Activated CD4-positive, alpha-beta T cell treated with anti-CD3 and anti-CD28 coated beads, Interleukin-2, amount 10 ng/mL, durations not matched to agents 7 days and 5 days (primary cell): ENCODE data around the gene MRTFB. TPM values are rescaled to one million over a fixed set of nuclear protein-coding genes. Genes with fewer than 3 reads are reported as not detected.

Experiments used
- CTCF ChIA-PET: fragments of 350-600 bp; sonication (Branson Sonifier 250); formaldehyde crosslinking; loops from one replicate; lab custom pipeline; 2021; ENCODE audit warnings: antibody characterized with exemption; lab: Charles Lee
- POLR2A ChIA-PET: fragments of 350-600 bp; sonication (Branson Sonifier 250); formaldehyde crosslinking; loops from one replicate; lab custom pipeline; 2021; ENCODE audit warnings: antibody characterized with exemption; lab: Charles Lee
- DNase-seq: peaks from one replicate; pipeline ENCODE4 v3.0.0-alpha.2; 2020
- H3K27ac Mint-ChIP-seq: one replicate; pipeline ENCODE4 v1.8.0; 2021; ENCODE audit warnings: mild to moderate bottlenecking, moderate library complexity, mixed read lengths
- H3K27me3 Mint-ChIP-seq: one replicate; pipeline ENCODE4 v1.8.0; 2021; ENCODE audit warnings: mixed read lengths
- H3K36me3 Mint-ChIP-seq: one replicate; pipeline ENCODE4 v1.8.0; 2021; ENCODE audit warnings: low read depth, mixed read lengths
- H3K4me1 Mint-ChIP-seq: one replicate; pipeline ENCODE4 v1.8.0; 2021; ENCODE audit warnings: mixed read lengths
- H3K4me3 Mint-ChIP-seq: one replicate; pipeline ENCODE4 v1.8.0; 2021; ENCODE audit warnings: mild to moderate bottlenecking, moderate library complexity, mixed read lengths
- H3K9me3 Mint-ChIP-seq: one replicate; pipeline ENCODE4 v1.8.0; 2021; ENCODE audit warnings: mixed read lengths
- total RNA-seq, 2 experiments: library from RNA; stranded (reverse); gene quantifications; one replicate each; pipeline ENCODE4 v1.2.3, GENCODE V29; 2021

The MRTFB gene
- total RNA-seq, 2 experiments from 2014 or later, result 17.7 to 21.2 TPM

- H3K9me3 Mint-ChIP-seq, result no peaks in the 10 kb centered on the region
- ChIA-PET CTCF (interaction anchor here (0.6 kb wide), 1 partner anchor 428 kb away, joined by 4 read pairs; no protein-coding TSS in a partner anchor), POLR2A (interaction anchor here (0.6 kb wide), 1 partner anchor 475 kb away, joined by 3 read pairs; no protein-coding TSS in a partner anchor)
- peak overlapping the region; percentile 85 for H3K4me3 Mint-ChIP-seq
- no peak for DNase-seq
- H3K4me1 Mint-ChIP-seq, result peaks cover 19% of the 10 kb centered on the region
- H3K27ac Mint-ChIP-seq, result no peak overlapping the region
- H3K27me3 Mint-ChIP-seq, result no peaks in the 10 kb centered on the region
- peaks cover 4% of the 10 kb centered on the region for H3K36me3 Mint-ChIP-seq
Measured at GRCh38 chr16:14072360-14072759, 1.2 kb downstream of the MRTFB start.

- no peaks in the 10 kb centered on the region for H3K9me3 Mint-ChIP-seq
- H3K4me1 Mint-ChIP-seq, result peaks cover 19% of the 10 kb centered on the region
- POLR2A ChIA-PET, result no interaction called here
- no peak for DNase-seq
- H3K4me3 Mint-ChIP-seq, result no peak overlapping the region
- CTCF ChIA-PET, result no interaction called here
- H3K27ac Mint-ChIP-seq, result no peak overlapping the region
- no peaks in the 10 kb centered on the region for H3K27me3 Mint-ChIP-seq
- H3K36me3 Mint-ChIP-seq, result peaks cover 5% of the 10 kb centered on the region
Measured at GRCh38 chr16:14074544-14074943, 3.4 kb downstream of the MRTFB start.

DNA sequence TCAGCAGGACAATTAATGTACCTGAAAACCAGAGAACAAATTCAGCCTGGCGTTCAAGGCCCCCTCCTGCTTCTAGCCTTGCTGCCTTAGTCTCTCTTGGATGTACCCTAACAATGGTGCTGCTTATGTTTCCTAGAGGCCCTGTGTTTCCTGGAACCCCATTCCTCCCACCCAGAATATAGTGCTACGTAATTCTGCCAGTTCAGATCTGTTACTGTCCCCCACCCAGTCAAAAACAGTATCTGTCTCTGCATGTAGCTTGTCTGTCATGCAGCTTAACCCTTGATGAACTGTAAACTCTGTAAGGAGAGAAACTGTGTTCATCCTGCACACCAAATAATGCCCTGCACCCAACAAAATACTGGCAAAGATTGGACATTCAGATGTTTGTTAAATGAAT lies 6.8 kb downstream of the MRTFB start:
- POLR2A ChIA-PET, result interaction anchor here (0.6 kb wide), 1 partner anchor 299 kb away, joined by 3 read pairs; no protein-coding TSS in a partner anchor
- CTCF ChIA-PET, result interaction anchor here (0.6 to 0.7 kb wide), 2 partner anchors 23 to 276 kb away, joined by 3 to 4 read pairs; no protein-coding TSS in a partner anchor
- DNase-seq, result no peak
- Mint-ChIP-seq H3K9me3 (no peaks in the 10 kb centered on the region), H3K4me3 (no peak overlapping the region), H3K4me1 (peaks cover 3% of the 10 kb centered on the region), H3K27me3 (no peaks in the 10 kb centered on the region), H3K27ac (no peak overlapping the region), H3K36me3 (peaks cover 11% of the 10 kb centered on the region)

GRCh38 chr16:14086477-14086876 lies 15.4 kb downstream of the MRTFB start:
- no peak for DNase-seq
- peaks cover 13% of the 10 kb centered on the region for H3K36me3 Mint-ChIP-seq
- no peak overlapping the region for H3K4me3 Mint-ChIP-seq
- no peaks in the 10 kb centered on the region for H3K4me1 Mint-ChIP-seq
- no peaks in the 10 kb centered on the region for H3K9me3 Mint-ChIP-seq
- H3K27me3 Mint-ChIP-seq, result no peaks in the 10 kb centered on the region
- no peak overlapping the region for H3K27ac Mint-ChIP-seq
- ChIA-PET CTCF (no interaction called here), POLR2A (no interaction called here)

- peaks cover 8% of the 10 kb centered on the region for H3K36me3 Mint-ChIP-seq
- ChIA-PET POLR2A (no interaction called here), CTCF (interaction anchor here (0.9 kb wide), 1 partner anchor 153 kb away, joined by 3 read pairs; no protein-coding TSS in a partner anchor)
- H3K9me3 Mint-ChIP-seq, result no peaks in the 10 kb centered on the region
- no peaks in the 10 kb centered on the region for H3K27me3 Mint-ChIP-seq
- H3K27ac Mint-ChIP-seq, result no peak overlapping the region
- DNase-seq, result no peak
- no peaks in the 10 kb centered on the region for H3K4me1 Mint-ChIP-seq
- no peak overlapping the region for H3K4me3 Mint-ChIP-seq
Measured at GRCh38 chr16:14087181-14087580, 16.1 kb downstream of the MRTFB start.

DNA sequence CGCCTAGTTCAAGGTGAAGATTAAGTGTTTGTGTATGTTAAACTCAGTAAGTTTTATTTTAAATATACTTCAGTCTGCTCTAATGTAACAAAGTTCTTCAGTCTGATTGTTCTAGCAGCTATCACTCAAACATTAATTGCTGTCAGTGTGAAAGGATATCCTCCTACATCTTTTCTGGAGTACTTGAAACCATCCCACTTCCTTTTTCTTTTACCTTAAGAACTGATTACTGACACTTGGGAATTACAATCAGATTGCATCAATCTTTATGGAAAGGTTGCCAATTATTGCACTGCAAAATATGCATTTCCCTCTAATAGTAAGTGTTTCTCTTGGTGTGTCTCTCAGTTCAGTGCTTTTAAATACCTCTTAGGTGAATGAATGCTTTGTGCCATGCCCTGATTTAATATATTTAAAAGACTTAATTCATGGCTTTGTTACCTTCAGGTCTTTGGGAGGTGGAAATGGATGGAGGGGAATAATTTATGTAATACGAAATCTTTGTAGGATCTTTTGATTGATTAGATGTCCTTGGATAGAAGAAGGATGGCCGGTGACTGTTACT lies 16.6 kb downstream of the MRTFB start:
- POLR2A ChIA-PET, result no interaction called here
- no peaks in the 10 kb centered on the region for H3K9me3 Mint-ChIP-seq
- H3K36me3 Mint-ChIP-seq, result peaks cover 7% of the 10 kb centered on the region
- H3K27me3 Mint-ChIP-seq, result no peaks in the 10 kb centered on the region
- CTCF ChIA-PET, result interaction anchor here (0.9 kb wide), 1 partner anchor 154 kb away, joined by 3 read pairs; no protein-coding TSS in a partner anchor
- no peak for DNase-seq
- H3K4me3 Mint-ChIP-seq, result no peak overlapping the region
- no peak overlapping the region for H3K27ac Mint-ChIP-seq
- H3K4me1 Mint-ChIP-seq, result no peaks in the 10 kb centered on the region

DNA sequence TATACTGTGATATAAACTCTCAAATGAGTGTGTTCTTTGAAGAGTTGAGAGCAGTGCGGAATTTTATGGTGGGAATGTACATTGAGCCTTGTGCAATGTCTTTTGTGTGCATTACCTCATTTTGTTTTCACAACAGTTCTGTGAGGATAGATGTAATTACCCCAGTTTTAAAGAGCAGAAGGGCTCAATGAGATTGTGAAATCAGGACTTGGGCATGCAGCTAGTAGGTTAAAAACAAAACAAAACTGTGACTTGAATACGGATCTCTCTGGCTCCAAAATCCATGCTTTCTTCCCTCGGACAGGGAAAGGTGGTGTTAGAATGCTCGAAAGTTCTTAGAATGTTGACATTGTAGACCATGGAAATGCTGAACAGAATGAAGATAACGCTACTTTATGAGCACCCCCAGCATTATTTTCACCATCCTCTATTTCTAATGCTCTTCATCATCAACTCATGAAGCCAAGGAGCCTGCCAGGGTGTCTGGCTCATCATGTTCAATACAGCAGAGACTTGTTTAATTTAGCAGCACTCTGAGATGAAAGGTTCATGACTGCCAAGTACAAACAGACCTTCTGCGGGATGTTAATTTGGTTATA lies 17.1 kb downstream of the MRTFB start:
- Mint-ChIP-seq H3K36me3 (peaks cover 6% of the 10 kb centered on the region), H3K27ac (no peak overlapping the region), H3K4me3 (no peak overlapping the region), H3K9me3 (no peaks in the 10 kb centered on the region), H3K27me3 (no peaks in the 10 kb centered on the region), H3K4me1 (no peaks in the 10 kb centered on the region)
- ChIA-PET POLR2A (no interaction called here), CTCF (no interaction called here)
- DNase-seq, result no peak

DNA sequence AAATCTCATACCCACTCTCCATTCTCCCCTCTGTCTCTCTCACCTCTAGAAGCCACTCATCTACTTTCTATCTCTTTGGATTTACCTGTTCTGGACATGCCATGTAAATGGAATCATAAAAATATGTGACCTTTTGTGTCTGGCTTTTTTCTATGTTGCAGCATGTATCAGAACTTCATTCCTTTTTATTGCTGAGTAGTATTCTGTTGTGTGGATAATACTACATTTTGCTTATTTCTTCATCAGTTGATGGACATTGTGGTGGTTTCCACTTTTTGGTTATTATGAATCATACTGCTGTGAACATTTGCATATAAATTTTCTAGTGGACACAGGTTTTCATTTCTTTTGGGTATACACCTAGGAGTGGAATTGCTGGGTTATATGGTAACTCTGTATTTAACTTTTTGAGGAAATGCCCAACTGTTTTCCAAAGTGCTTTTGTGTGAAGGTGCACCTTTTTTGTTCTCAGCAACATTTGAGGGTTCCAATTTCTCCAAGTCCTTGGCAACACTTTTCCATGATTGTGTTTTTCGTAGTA lies 18.2 kb downstream of the MRTFB start:
- Mint-ChIP-seq H3K9me3 (no peaks in the 10 kb centered on the region), H3K27ac (no peak overlapping the region), H3K27me3 (no peaks in the 10 kb centered on the region), H3K4me3 (no peak overlapping the region), H3K4me1 (no peaks in the 10 kb centered on the region), H3K36me3 (no peaks in the 10 kb centered on the region)
- CTCF ChIA-PET, result no interaction called here
- DNase-seq, result no peak
- POLR2A ChIA-PET, result no interaction called here

DNA sequence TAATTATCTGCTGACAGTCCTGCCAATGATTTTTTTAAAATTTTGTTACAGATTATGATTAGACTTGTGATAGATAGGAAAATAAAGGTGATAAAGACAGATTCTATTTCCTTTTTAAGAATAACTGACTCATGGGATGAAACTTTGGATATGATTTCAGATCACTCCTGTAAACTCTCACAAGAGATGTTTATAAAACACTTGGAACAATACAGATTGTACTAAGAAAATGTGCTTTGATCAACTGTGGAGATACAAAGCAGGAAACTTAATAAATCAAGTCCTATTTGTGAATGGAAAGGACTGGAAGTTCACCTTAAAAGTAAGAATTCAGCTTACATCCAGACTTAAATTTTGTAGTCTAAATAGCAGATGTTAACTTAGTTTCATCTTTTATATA lies 21.4 kb downstream of the MRTFB start:
- Mint-ChIP-seq H3K27me3 (no peaks in the 10 kb centered on the region), H3K36me3 (no peaks in the 10 kb centered on the region), H3K9me3 (no peaks in the 10 kb centered on the region), H3K27ac (no peak overlapping the region), H3K4me3 (no peak overlapping the region), H3K4me1 (no peaks in the 10 kb centered on the region)
- DNase-seq, result no peak
- POLR2A ChIA-PET, result no interaction called here
- CTCF ChIA-PET, result no interaction called here

- no peaks in the 10 kb centered on the region for H3K36me3 Mint-ChIP-seq
- no peaks in the 10 kb centered on the region for H3K9me3 Mint-ChIP-seq
- CTCF ChIA-PET, result interaction anchor here (1.3 kb wide), 1 partner anchor 17 kb away, joined by 3 read pairs; no protein-coding TSS in a partner anchor
- H3K4me3 Mint-ChIP-seq, result no peak overlapping the region
- no peak for DNase-seq
- H3K4me1 Mint-ChIP-seq, result peaks cover 2% of the 10 kb centered on the region
- H3K27ac Mint-ChIP-seq, result no peak overlapping the region
- no peaks in the 10 kb centered on the region for H3K27me3 Mint-ChIP-seq
- POLR2A ChIA-PET, result no interaction called here
Measured at GRCh38 chr16:14095883-14096551, 24.9 kb downstream of the MRTFB start.

DNA sequence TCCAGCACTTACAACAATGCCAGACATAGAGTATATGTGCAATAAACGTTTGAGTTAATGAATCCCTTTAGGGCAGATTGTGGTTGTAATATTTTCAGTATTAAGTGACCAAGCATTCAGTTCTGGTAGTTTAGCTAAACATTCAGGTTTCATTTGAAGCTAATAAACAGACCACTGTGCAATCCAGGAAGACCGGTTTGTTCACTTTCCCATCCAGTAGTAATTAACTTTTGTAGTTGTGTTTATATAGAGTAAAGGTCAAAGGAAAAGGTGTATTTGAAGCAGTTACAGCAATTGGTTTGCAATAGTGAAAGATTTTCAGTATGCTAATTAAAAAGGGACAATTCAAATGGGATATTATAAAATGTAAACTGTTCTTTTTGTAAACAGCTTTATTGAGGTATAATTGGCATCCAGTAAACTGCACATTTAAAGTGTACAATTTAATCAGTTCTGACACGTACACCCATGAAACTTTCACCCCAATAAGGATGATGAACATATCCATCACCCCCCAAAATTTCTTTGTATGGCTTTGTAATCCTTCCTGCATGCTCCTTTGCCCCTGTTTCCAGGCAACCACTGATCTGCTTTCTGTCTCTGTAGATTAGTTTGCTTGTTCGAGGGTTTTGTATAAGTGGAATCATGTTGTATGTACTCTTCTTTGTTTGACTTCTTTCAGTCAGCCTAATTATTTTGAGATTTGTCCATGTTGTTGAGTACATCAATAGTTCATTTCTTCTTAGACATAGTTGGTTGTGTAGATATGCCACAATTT lies 26.3 kb downstream of the MRTFB start:
- Mint-ChIP-seq H3K4me1 (peaks cover 9% of the 10 kb centered on the region), H3K9me3 (no peaks in the 10 kb centered on the region), H3K4me3 (no peak overlapping the region), H3K36me3 (no peaks in the 10 kb centered on the region), H3K27me3 (no peaks in the 10 kb centered on the region), H3K27ac (no peak overlapping the region)
- ChIA-PET POLR2A (no interaction called here), CTCF (no interaction called here)
- DNase-seq, result no peak

DNA sequence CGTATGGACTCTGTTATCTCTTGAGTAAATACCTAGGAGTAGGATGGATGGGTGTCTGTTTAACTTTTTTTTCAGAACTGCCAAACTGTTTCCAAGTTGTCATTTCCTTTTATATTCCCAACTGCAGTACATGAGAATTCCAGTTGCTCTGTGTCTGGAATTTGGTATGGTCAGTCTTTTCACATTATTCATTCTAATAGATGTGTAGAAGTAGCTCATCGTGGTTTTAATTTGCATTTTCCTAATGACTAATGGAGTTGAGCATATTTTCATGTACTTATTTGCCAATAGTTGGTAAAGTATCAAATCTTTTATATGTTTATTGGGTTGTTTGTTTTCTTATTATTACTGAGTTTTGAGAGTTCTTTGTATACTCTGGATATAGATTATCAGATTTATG lies 27.0 kb downstream of the MRTFB start:
- Mint-ChIP-seq H3K4me3 (no peak overlapping the region), H3K27me3 (no peaks in the 10 kb centered on the region), H3K36me3 (no peaks in the 10 kb centered on the region), H3K9me3 (no peaks in the 10 kb centered on the region), H3K4me1 (peaks cover 9% of the 10 kb centered on the region), H3K27ac (no peak overlapping the region)
- DNase-seq, result no peak
- ChIA-PET POLR2A (no interaction called here), CTCF (no interaction called here)
